ENCODE measurements around the gene PIAS1. TPM values are rescaled to one million over a fixed set of nuclear protein-coding genes. Genes with fewer than 3 reads are reported as not detected.

PIAS1 gene
- total RNA-seq, 1 experiment from 2014 or later: 29.7 TPM

GRCh38 chr15:68200016-68200861, 146.1 kb downstream of the PIAS1 start (continued):
- TF ChIP-seq ZNF532 (CRISPR knock-in tag; IDR thresholded peaks at IDR 0.05; ENCODE audit: borderline replicate concordance) (no peak), IRF1 (CRISPR knock-in tag; IDR thresholded peaks at IDR 0.05) (no peak), GRHL2 (CRISPR knock-in tag; IDR thresholded peaks at IDR 0.05; ENCODE audit: insufficient replicate concordance, severe bottlenecking) (no peak)

- H3K4me1 Mint-ChIP-seq: peaks cover 40% of the 10 kb centered on the region
- TF ChIP-seq SMAD4 (CRISPR knock-in tag; IDR thresholded peaks at IDR 0.05) (no peak), ZNF416 (CRISPR knock-in tag; IDR thresholded peaks at IDR 0.05) (no peak), ATF6 (CRISPR knock-in tag; IDR thresholded peaks at IDR 0.05) (no peak), ZNF423 (CRISPR knock-in tag; IDR thresholded peaks at IDR 0.05) (peak; percentile 85), GRHL2 (CRISPR knock-in tag; IDR thresholded peaks at IDR 0.05; ENCODE audit: insufficient replicate concordance, severe bottlenecking) (no peak)
- TF ChIP-seq, protein P1, sequence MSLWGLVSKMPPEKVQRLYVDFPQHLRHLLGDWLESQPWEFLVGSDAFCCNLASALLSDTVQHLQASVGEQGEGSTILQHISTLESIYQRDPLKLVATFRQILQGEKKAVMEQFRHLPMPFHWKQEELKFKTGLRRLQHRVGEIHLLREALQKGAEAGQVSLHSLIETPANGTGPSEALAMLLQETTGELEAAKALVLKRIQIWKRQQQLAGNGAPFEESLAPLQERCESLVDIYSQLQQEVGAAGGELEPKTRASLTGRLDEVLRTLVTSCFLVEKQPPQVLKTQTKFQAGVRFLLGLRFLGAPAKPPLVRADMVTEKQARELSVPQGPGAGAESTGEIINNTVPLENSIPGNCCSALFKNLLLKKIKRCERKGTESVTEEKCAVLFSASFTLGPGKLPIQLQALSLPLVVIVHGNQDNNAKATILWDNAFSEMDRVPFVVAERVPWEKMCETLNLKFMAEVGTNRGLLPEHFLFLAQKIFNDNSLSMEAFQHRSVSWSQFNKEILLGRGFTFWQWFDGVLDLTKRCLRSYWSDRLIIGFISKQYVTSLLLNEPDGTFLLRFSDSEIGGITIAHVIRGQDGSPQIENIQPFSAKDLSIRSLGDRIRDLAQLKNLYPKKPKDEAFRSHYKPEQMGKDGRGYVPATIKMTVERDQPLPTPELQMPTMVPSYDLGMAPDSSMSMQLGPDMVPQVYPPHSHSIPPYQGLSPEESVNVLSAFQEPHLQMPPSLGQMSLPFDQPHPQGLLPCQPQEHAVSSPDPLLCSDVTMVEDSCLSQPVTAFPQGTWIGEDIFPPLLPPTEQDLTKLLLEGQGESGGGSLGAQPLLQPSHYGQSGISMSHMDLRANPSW (CRISPR knock-in tag; conservative IDR thresholded peaks at IDR 0.05; ENCODE audit: low read depth): no peak
- TF ChIP-seq, protein P2, sequence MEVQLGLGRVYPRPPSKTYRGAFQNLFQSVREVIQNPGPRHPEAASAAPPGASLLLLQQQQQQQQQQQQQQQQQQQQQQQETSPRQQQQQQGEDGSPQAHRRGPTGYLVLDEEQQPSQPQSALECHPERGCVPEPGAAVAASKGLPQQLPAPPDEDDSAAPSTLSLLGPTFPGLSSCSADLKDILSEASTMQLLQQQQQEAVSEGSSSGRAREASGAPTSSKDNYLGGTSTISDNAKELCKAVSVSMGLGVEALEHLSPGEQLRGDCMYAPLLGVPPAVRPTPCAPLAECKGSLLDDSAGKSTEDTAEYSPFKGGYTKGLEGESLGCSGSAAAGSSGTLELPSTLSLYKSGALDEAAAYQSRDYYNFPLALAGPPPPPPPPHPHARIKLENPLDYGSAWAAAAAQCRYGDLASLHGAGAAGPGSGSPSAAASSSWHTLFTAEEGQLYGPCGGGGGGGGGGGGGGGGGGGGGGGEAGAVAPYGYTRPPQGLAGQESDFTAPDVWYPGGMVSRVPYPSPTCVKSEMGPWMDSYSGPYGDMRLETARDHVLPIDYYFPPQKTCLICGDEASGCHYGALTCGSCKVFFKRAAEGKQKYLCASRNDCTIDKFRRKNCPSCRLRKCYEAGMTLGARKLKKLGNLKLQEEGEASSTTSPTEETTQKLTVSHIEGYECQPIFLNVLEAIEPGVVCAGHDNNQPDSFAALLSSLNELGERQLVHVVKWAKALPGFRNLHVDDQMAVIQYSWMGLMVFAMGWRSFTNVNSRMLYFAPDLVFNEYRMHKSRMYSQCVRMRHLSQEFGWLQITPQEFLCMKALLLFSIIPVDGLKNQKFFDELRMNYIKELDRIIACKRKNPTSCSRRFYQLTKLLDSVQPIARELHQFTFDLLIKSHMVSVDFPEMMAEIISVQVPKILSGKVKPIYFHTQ (CRISPR knock-in tag; IDR thresholded peaks at IDR 0.05): no peak
- H3K27me3 Mint-ChIP-seq (ENCODE audit: low read depth): no peaks in the 10 kb centered on the region
- DNase-seq (ENCODE audit: low spot score) (no peak), ATAC-seq (no peak)
- ChIA-PET POLR2A (interaction anchor here (1.0 kb wide), 1 partner anchor 10 kb away, joined by 3 read pairs; no protein-coding TSS in a partner anchor), CTCF (interaction anchor here (1.0 to 1.9 kb wide), 2 partner anchors 9 to 115 kb away, joined by 3 to 11 read pairs; no protein-coding TSS in a partner anchor)
- H3K9me3 Mint-ChIP-seq: no peaks in the 10 kb centered on the region
- peak overlapping the region; percentile 4; the same call in 1 of the 2 replicates for H3K27ac Mint-ChIP-seq
- no peaks in the 10 kb centered on the region; the same call in 1 of the 2 replicates for H3K36me3 Mint-ChIP-seq
- H3K4me3 Mint-ChIP-seq: no peak overlapping the region
Observed at GRCh38 chr15:68201153-68201878, 147.2 kb downstream of the PIAS1 start.

Data from WTC11 (cell line).